Keratinocyte (primary cell): ENCODE results near the gene SOX8. TPM values are rescaled to one million over a fixed set of nuclear protein-coding genes. Genes with fewer than 3 reads are reported as not detected.

ENCODE experiments used
- DNase-seq: peaks from one replicate; pipeline ENCODE4 v3.0.0-alpha.2; 2011; ENCODE audit warnings: low read depth, missing footprints, low spot score
- FAIRE-seq: peaks from 2 replicates; lab custom pipeline; 2011; peaks lifted over from hg19 to GRCh38; lab: Jason Lieb, UNC
- H2AFZ ChIP-seq: 2 replicates; pipeline ENCODE4 v1.6.0; 2012; ENCODE audit warnings: low read length, control low read depth, inconsistent platforms; ENCODE audit not compliant: control insufficient read depth
- H3K27ac ChIP-seq: 2 replicates; pipeline ENCODE4 v1.5.1; 2011; ENCODE audit warnings: low read length; ENCODE audit not compliant: control insufficient read depth, insufficient read depth
- H3K27me3 ChIP-seq: 3 replicates; pipeline ENCODE4 v1.6.0; 2011; ENCODE audit warnings: low read length; ENCODE audit not compliant: control insufficient read depth, insufficient read depth; ENCODE audit errors: extremely low read depth
- H3K36me3 ChIP-seq, 2 experiments: 2 replicates in 1 of 2; 3 replicates in 1 of 2; pipeline ENCODE4 v1.5.1; 2011; ENCODE audit warnings: low read length in 2 of 2, mild to moderate bottlenecking in 1 of 2; ENCODE audit not compliant: control insufficient read depth in 2 of 2, insufficient read depth in 2 of 2; ENCODE audit errors: extremely low read depth in 1 of 2
- H3K4me1 ChIP-seq: 3 replicates; pipeline ENCODE4 v1.5.1; 2011; ENCODE audit warnings: low read length; ENCODE audit not compliant: control insufficient read depth, insufficient read depth; ENCODE audit errors: extremely low read depth
- H3K4me2 ChIP-seq: 3 replicates; pipeline ENCODE4 v1.6.0; 2011; ENCODE audit warnings: low read depth, low read length; ENCODE audit not compliant: control insufficient read depth, insufficient read depth; ENCODE audit errors: extremely low read depth
- H3K4me3 ChIP-seq, 3 experiments: fragments of 200-600 bp in 1 of 3; sonication (generic) in 1 of 3; 2 replicates in 2 of 3; 3 replicates in 1 of 3; pipeline ENCODE4 v1.5.1; 2011 to 2016; ENCODE audit warnings: low read length in 3 of 3, mild to moderate bottlenecking in 3 of 3, control low read depth in 2 of 3, inconsistent platforms in 1 of 3, low read depth in 1 of 3, mixed read lengths in 1 of 3, mixed run types in 1 of 3, moderate library complexity in 1 of 3; ENCODE audit not compliant: control insufficient read depth in 2 of 3, insufficient read depth in 2 of 3; ENCODE audit errors: extremely low read depth in 1 of 3
- H3K79me2 ChIP-seq: 2 replicates; pipeline ENCODE4 v1.6.0; 2012; ENCODE audit warnings: low read length; ENCODE audit not compliant: control insufficient read depth, insufficient read depth
- H3K9ac ChIP-seq: 3 replicates; pipeline ENCODE4 v1.6.0; 2011; ENCODE audit warnings: low read length; ENCODE audit not compliant: control insufficient read depth, insufficient read depth; ENCODE audit errors: extremely low read depth
- H3K9me1 ChIP-seq: 3 replicates; pipeline ENCODE4 v1.6.0; 2011; ENCODE audit warnings: low read length; ENCODE audit not compliant: control insufficient read depth, insufficient read depth; ENCODE audit errors: extremely low read depth
- H3K9me3 ChIP-seq: 2 replicates; pipeline ENCODE4 v1.5.1; 2012; ENCODE audit warnings: low read depth, low read length; ENCODE audit not compliant: control insufficient read depth
- H4K20me1 ChIP-seq: 3 replicates; pipeline ENCODE4 v1.6.0; 2011; ENCODE audit warnings: low read length; ENCODE audit not compliant: control insufficient read depth, insufficient read depth; ENCODE audit errors: extremely low read depth
- CTCF ChIP-seq, 3 experiments: IDR thresholded peaks in 1 of 3; conservative IDR thresholded peaks in 1 of 3; optimal IDR thresholded peaks in 1 of 3; 2 replicates in 2 of 3; 3 replicates in 1 of 3; pipeline versions ENCODE3 to v1.5.1; 2011; ENCODE audit warnings: low read length in 3 of 3, mild to moderate bottlenecking in 3 of 3, moderate library complexity in 2 of 3, control low read depth in 1 of 3, inconsistent platforms in 1 of 3; ENCODE audit not compliant: insufficient read depth in 2 of 3; ENCODE audit errors: extremely low read depth in 1 of 3
- EZH2 ChIP-seq: IDR thresholded peaks from one replicate; pipeline ENCODE4 v1.6.1; 2012; ENCODE audit warnings: inconsistent platforms, mild to moderate bottlenecking, low read length, moderate library complexity
- dilution Hi-C: fragments of 300-500 bp; cut with MboI; formaldehyde crosslinking; loops from one replicate; pipeline ENCODE4 v1.7.0; 2020; ENCODE audit warnings: low sequenced_read_pairs; ENCODE audit not compliant: extremely low pct_ligation_motif_present
- polyA plus RNA-seq, 5 experiments: library from polyadenylated mRNA; depleted of rRNA in 3 of 5; stranded (reverse) in 3 of 5; stranded (forward) in 1 of 5; unstranded in 1 of 5; fragments of >200 nt; gene quantifications; 1 replicate in 1 of 5; 2 replicates in 3 of 5; 3 replicates in 1 of 5; pipeline versions ENCODE4 v1.2.1 to v1.2.3, GENCODE V29; 2011 to 2012; ENCODE audit warnings: missing spikeins in 2 of 5, low read depth in 1 of 5, low replicate concordance in 1 of 5

The SOX8 gene
- polyA plus RNA-seq, 1 donor (not counting 4 experiments of a cell fraction or from before 2014, with no cell fraction given), result 0.03 TPM

GRCh38 chr16:1012135-1012534 lies 30.6 kb downstream of the SOX8 start:
- H3K4me1 ChIP-seq, result no peaks in the 10 kb centered on the region
- no peak overlapping the region for H3K4me2 ChIP-seq
- no peaks in the 10 kb centered on the region for H3K9me1 ChIP-seq
- H3K9ac ChIP-seq, result no peak overlapping the region
- no peaks in the 10 kb centered on the region for H3K79me2 ChIP-seq
- H3K4me3 ChIP-seq, result no peak overlapping the region
- H2AFZ ChIP-seq, result no peak overlapping the region
- no peak for FAIRE-seq
- H4K20me1 ChIP-seq, result no peaks in the 10 kb centered on the region
- dilution Hi-C loops, result no loop called here
- H3K27me3 ChIP-seq, result peaks cover 39% of the 10 kb centered on the region
- no peak for TF ChIP-seq CTCF (optimal IDR thresholded peaks at IDR 0.05 in 1 of 3, IDR thresholded peaks at IDR 0.05 in 1 of 3, conservative IDR thresholded peaks at IDR 0.05 in 1 of 3; ENCODE audit: extremely low read depth in 1 of 3, insufficient read depth in 2 of 3, low read length in 3 of 3)
- no peak for TF ChIP-seq EZH2
- no peak overlapping the region for H3K27ac ChIP-seq
- H3K9me3 ChIP-seq, result no peaks in the 10 kb centered on the region
- no peaks in the 10 kb centered on the region for H3K36me3 ChIP-seq
- no peak for DNase-seq

- Histone ChIP-seq H4K20me1 (no peaks in the 10 kb centered on the region), H2AFZ (no peak overlapping the region), H3K79me2 (no peaks in the 10 kb centered on the region), H3K27me3 (peaks cover 32% of the 10 kb centered on the region), H3K9me1 (no peaks in the 10 kb centered on the region), H3K4me1 (no peaks in the 10 kb centered on the region), H3K36me3 (no peaks in the 10 kb centered on the region), H3K9me3 (no peaks in the 10 kb centered on the region), H3K27ac (no peak overlapping the region), H3K4me2 (no peak overlapping the region), H3K9ac (no peak overlapping the region), H3K4me3 (no peak overlapping the region)
- no peak for TF ChIP-seq EZH2
- TF ChIP-seq CTCF (optimal IDR thresholded peaks at IDR 0.05 in 1 of 3, IDR thresholded peaks at IDR 0.05 in 1 of 3, conservative IDR thresholded peaks at IDR 0.05 in 1 of 3; ENCODE audit: extremely low read depth in 1 of 3, insufficient read depth in 2 of 3, low read length in 3 of 3), result peak in 1 of 3 experiments; percentile 20
- dilution Hi-C loops, result no loop called here
- DNase-seq, result no peak
- no peak for FAIRE-seq
Measured at GRCh38 chr16:1012722-1013592, 31.4 kb downstream of the SOX8 start.
